Heart right ventricle (tissue), 16 donors: ENCODE results near the gene RRP15. TPM values are rescaled to one million over a fixed set of nuclear protein-coding genes. Genes with fewer than 3 reads are reported as not detected.

ENCODE experiments used
- ATAC-seq, 8 donors: fragments of 200-7000 bp; cut with Tn5 transposase; one replicate each; pipeline ENCODE4 v1.9.1; 2020; ENCODE audit warnings: mild to moderate bottlenecking in 8 of 8, moderate library complexity in 8 of 8, moderate number of reproducible peaks in 1 of 8
- DNase-seq, 2 donors: peaks; one replicate each; pipeline ENCODE4 v3.0.0-alpha.2; 2020
- H3K27ac ChIP-seq, 10 donors: fragments of 200-600 bp; sonication (generic) in 2 of 10; one replicate each; pipeline versions ENCODE4 v1.5.0 to v1.8.0; 2020 to 2022; ENCODE audit warnings: mild to moderate bottlenecking in 3 of 10
- H3K27me3 ChIP-seq, 7 donors: fragments of 200-600 bp; one replicate each; pipeline ENCODE4 v1.8.0; 2021 to 2022; ENCODE audit warnings: mild to moderate bottlenecking in 2 of 7
- H3K36me3 ChIP-seq, 9 donors: fragments of 200-600 bp; sonication (generic) in 1 of 9; one replicate each; pipeline versions ENCODE4 v1.5.0 to v1.8.0; 2020 to 2022; ENCODE audit warnings: mild to moderate bottlenecking in 2 of 9
- H3K4me1 ChIP-seq, 9 donors: fragments of 200-600 bp; sonication (generic) in 1 of 9; one replicate each; pipeline versions ENCODE4 v1.5.0 to v1.8.0; 2020 to 2022; ENCODE audit warnings: mild to moderate bottlenecking in 4 of 9
- H3K4me3 ChIP-seq, 10 donors: fragments of 200-600 bp; sonication (generic) in 2 of 10; one replicate each; pipeline versions ENCODE4 v1.5.0 to v1.8.0; 2020 to 2022; ENCODE audit warnings: mild to moderate bottlenecking in 7 of 10, moderate library complexity in 2 of 10
- H3K9me3 ChIP-seq, 11 donors: fragments of 200-600 bp in 10 of 11; sonication (generic) in 2 of 11; one replicate each; pipeline versions ENCODE4 v1.5.0 to v1.8.0; 2013 to 2022; ENCODE audit warnings: mild to moderate bottlenecking in 2 of 11, control low read depth in 1 of 11, moderate library complexity in 1 of 11
- CTCF ChIP-seq, 9 donors: fragments of 200-600 bp; sonication (generic) in 2 of 9; IDR thresholded peaks; one replicate each; pipeline versions ENCODE4 v1.5.0 to v1.8.0; 2021 to 2022; ENCODE audit warnings: antibody characterized with exemption in 9 of 9, mild to moderate bottlenecking in 5 of 9, moderate library complexity in 1 of 9
- WGBS, 2 donors: extraction: QIAGEN DNeasy Blood & Tissue Kit; methylation state at CpG; one replicate each; pipeline ENCODE4 v1.1.7; 2013; ENCODE audit warnings: inconsistent platforms in 1 of 2; 5-methylcytosine and 5-hydroxymethylcytosine counted together
- intact Hi-C, 10 donors: fragments of 100-400 bp; cut with DNase I; formaldehyde crosslinking; loops; one replicate each; pipeline versions ENCODE4 v1.11.1 to v1.14.2; 2022
- polyA plus RNA-seq, 2 donors: library from polyadenylated mRNA; stranded (reverse); fragments of 200-250 nt; gene quantifications; one replicate each; pipeline ENCODE4 v1.2.3, GENCODE V29; 2013
- total RNA-seq, 10 donors: library from RNA; stranded (reverse); fragmentation: NEBNext Ultra II Directional in 3 of 10; extraction: Animal tissue kit (Norgen Biotek cat#: 25700) in 3 of 10; gene quantifications; one replicate each; pipeline versions ENCODE4 v1.2.1 to v1.2.4, GENCODE V29; 2021 to 2023
- donor health status: Arrhythmogenic right ventricular cardiomyopathy.
- donor health status: ischemic (EF 13 %, LVEDD 7.1; RV severe dilation, severe dysfunction).
- donor health status: healthy with polysubstance abuse.
- donor health status: DM: no; HTN: yes; CAD: no.
- donor health status: DM: no; HTN: no; CAD: no.
- donor health status: ischemic (EF 25% LVEDD 6.9; RV normal size, moderate dysfunction).
- donor health status: ischemic (EF 25% LVEDD 5.7; RV mildly dilated, moderate dysfunction).
- donor health status: healthy.
- donor health status: DM: yes; HTN: yes; CAD: no.
- donor health status: Ischemic cardiomyopathy.
- donor health status: ischemic (EF 35%, LVEDD 5.7; RV mildly dilated, moderate dysfunction).
- donor health status: nonischemic (EF 11% LVEDD 7.7; RV severe dilation, severe dysfunction).
- donor health status: DM: yes; HTN: yes; CAD: no.
- donor health status: PGD.
- donor health status: ischemic (EF 29% LVEDD 5.4; RV normal size, mild dysfunction).
- donor health status: nonischemic (EF 23%, LVEDD 6.1; RV moderate dilation, normal function).

The RRP15 gene
- total and polyA plus RNA-seq, 12 donors, result 3.6 to 26.6 (median 21.1) TPM

- H3K27ac ChIP-seq, result no peak overlapping the region
- H3K9me3 ChIP-seq, result peaks cover 0 to 29% (median 15%) of the 10 kb centered on the region in 11 donors
- H3K4me1 ChIP-seq, result no peaks in the 10 kb centered on the region
- peaks cover 0 to 5% (median 0%) of the 10 kb centered on the region in 7 donors for H3K27me3 ChIP-seq
- ATAC-seq (no peak), DNase-seq (no peak)
- intact Hi-C loops, result no loop called here
- 39 to 46% methylated on average over 2 of the region's 2 CpGs for WGBS, 2 donors
- no peak for TF ChIP-seq CTCF (IDR thresholded peaks at IDR 0.05)
- no peaks in the 10 kb centered on the region for H3K36me3 ChIP-seq
- H3K4me3 ChIP-seq, result no peak overlapping the region
These were observed 22.8 kb upstream of the RRP15 start for GRCh38 chr1:218262259-218262658.

GRCh38 chr1:218266356-218266755, 18.7 kb upstream of the RRP15 start:
- ATAC-seq, result no peak
- Histone ChIP-seq H3K27me3 (peaks cover 0 to 5% (median 0%) of the 10 kb centered on the region in 7 donors), H3K36me3 (no peaks in the 10 kb centered on the region), H3K4me3 (no peak overlapping the region), H3K4me1 (no peaks in the 10 kb centered on the region), H3K9me3 (no peaks in the 10 kb centered on the region), H3K27ac (no peak overlapping the region)
- intact Hi-C loops, result no loop called here
- no peak for DNase-seq
- 46 to 48% methylated on average over 2 of the region's 2 CpGs for WGBS, 2 donors
- TF ChIP-seq CTCF (IDR thresholded peaks at IDR 0.05), result no peak

- intact Hi-C loops, result no loop called here
- Histone ChIP-seq H3K27ac (no peak overlapping the region), H3K4me3 (no peak overlapping the region), H3K27me3 (no peaks in the 10 kb centered on the region), H3K36me3 (no peaks in the 10 kb centered on the region), H3K9me3 (no peaks in the 10 kb centered on the region), H3K4me1 (no peaks in the 10 kb centered on the region)
- no peak for TF ChIP-seq CTCF (IDR thresholded peaks at IDR 0.05)
- WGBS, 2 donors, result 90% methylated on average over 6 of the region's 6 CpGs
- DNase-seq (no peak), ATAC-seq (no peak)
These were observed 12.7 kb upstream of the RRP15 start for GRCh38 chr1:218272366-218272765.

GRCh38 chr1:218273762-218274479, 11.2 kb upstream of the RRP15 start:
- H3K4me3 ChIP-seq, result no peak overlapping the region
- TF ChIP-seq CTCF (IDR thresholded peaks at IDR 0.05), result no peak
- intact Hi-C loops, result no loop called here
- no peaks in the 10 kb centered on the region for H3K9me3 ChIP-seq
- no peak for DNase-seq
- no peaks in the 10 kb centered on the region for H3K4me1 ChIP-seq
- H3K27me3 ChIP-seq, result peaks cover 0 to under 1% (median 0%) of the 10 kb centered on the region in 7 donors
- no peak for ATAC-seq
- H3K27ac ChIP-seq, result no peak overlapping the region
- 71 to 87% methylated on average over 3 of the region's 3 CpGs for WGBS, 2 donors
- H3K36me3 ChIP-seq, result no peaks in the 10 kb centered on the region
